ENCODE measurements around the gene ERG28. TPM values are rescaled to one million over a fixed set of nuclear protein-coding genes. Genes with fewer than 3 reads are reported as not detected.

Gene ERG28
- total RNA-seq, 1 experiment from 2014 or later, result 29.1 TPM

GRCh38 chr14:75607842-75608640 is 52.6 kb downstream of the ERG28 start:
- no peak overlapping the region; a peak in 1 of 7 replicates for H3K27ac Mint-ChIP-seq
- Histone ChIP-seq H3K4ac (ENCODE audit: low read depth, low read length) (no peak overlapping the region), H3K27me3 (ENCODE audit: insufficient read depth, low read length) (no peaks in the 10 kb centered on the region), H3K18ac (ENCODE audit: insufficient read length, low read depth, low read length) (no peak overlapping the region), H3K27ac (ENCODE audit: insufficient read length, low read depth, low read length) (no peak overlapping the region), H3K9ac (ENCODE audit: extremely low read depth, insufficient read length, low read length) (no peak overlapping the region), H2BK5ac (ENCODE audit: insufficient read length, low read length) (no peak overlapping the region), H3K4me2 (ENCODE audit: insufficient read depth, insufficient read length, low read length) (no peak overlapping the region), H2BK15ac (ENCODE audit: low read depth, low read length) (no peak overlapping the region), H3T11ph (ENCODE audit: low read length) (no peak overlapping the region), H4K20me1 (ENCODE audit: control insufficient read depth, insufficient read depth, insufficient read length) (no peaks in the 10 kb centered on the region), H2AFZ (ENCODE audit: low read length) (no peak overlapping the region), H3K79me2 (ENCODE audit: insufficient read depth, low read length) (no peaks in the 10 kb centered on the region), H3K23me2 (ENCODE audit: insufficient read length, low read depth, low read length, poor library complexity, severe bottlenecking) (no peaks in the 10 kb centered on the region), H3K14ac (ENCODE audit: insufficient read depth, low read length) (no peak overlapping the region), H4K8ac (replicated peaks; ENCODE audit: insufficient read length, low read depth, low read length) (no peak overlapping the region), H3K79me1 (ENCODE audit: insufficient read depth, low read depth, low read length, poor library complexity, severe bottlenecking) (no peaks in the 10 kb centered on the region), H3K4me1 (ENCODE audit: insufficient read depth, low read length) (no peaks in the 10 kb centered on the region), H2AK5ac (ENCODE audit: insufficient read length, low read length) (no peak overlapping the region), H3K56ac (ENCODE audit: insufficient read length, low read depth, low read length) (no peak overlapping the region), H4K91ac (ENCODE audit: insufficient read length, low read depth, low read length) (no peak overlapping the region), H2BK12ac (ENCODE audit: insufficient read length, low read depth, low read length) (no peak overlapping the region), H2BK20ac (ENCODE audit: low read depth, low read length, poor library complexity, severe bottlenecking) (no peak overlapping the region), H3K23ac (ENCODE audit: insufficient read length, low read depth, low read length) (no peak overlapping the region), H2BK120ac (ENCODE audit: low read depth, low read length, poor library complexity, severe bottlenecking) (no peak overlapping the region), H4K5ac (ENCODE audit: insufficient read length, low read depth, low read length) (no peak overlapping the region), H3K9me3 (ENCODE audit: control insufficient read depth, low read depth, low read length) (no peaks in the 10 kb centered on the region)
- H3K9me3 Mint-ChIP-seq, result peaks cover 2 to 4% of the 10 kb centered on the region in 2 experiments; a peak in 3 of 5 replicates
- DNase-seq, result no peak
- H3K36me3 Mint-ChIP-seq (ENCODE audit: insufficient read depth in 1 of 3, low read depth in 3 of 3), result peaks cover 0 to 1% (median 0%) of the 10 kb centered on the region in 3 experiments; a peak in 2 of 7 replicates
- WGBS (ENCODE audit: extremely low coverage, insufficient read length, low lambda C conversion rate), result no CpG with 5 or more reads among the region's 12 CpGs
- peaks cover 2 to 4% of the 10 kb centered on the region in 2 experiments; a peak in 2 of 4 replicates for H3K4me1 Mint-ChIP-seq
- no peak overlapping the region for H3K4me3 Mint-ChIP-seq
- H3K27me3 Mint-ChIP-seq (ENCODE audit: low read depth), result peaks cover 2% of the 10 kb centered on the region; the same call in 1 of the 2 replicates
- TF ChIP-seq CTCF (conservative IDR thresholded peaks at IDR 0.05), result no peak
